ENCODE measurements around the gene TXNL4A. TPM values are rescaled to one million over a fixed set of nuclear protein-coding genes. Genes with fewer than 3 reads are reported as not detected.

Gene TXNL4A, protein sequence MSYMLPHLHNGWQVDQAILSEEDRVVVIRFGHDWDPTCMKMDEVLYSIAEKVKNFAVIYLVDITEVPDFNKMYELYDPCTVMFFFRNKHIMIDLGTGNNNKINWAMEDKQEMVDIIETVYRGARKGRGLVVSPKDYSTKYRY
- 85.2 and 92.6 TPM in 2 replicates for total RNA-seq (ENCODE audit: low replicate concordance)

DNA sequence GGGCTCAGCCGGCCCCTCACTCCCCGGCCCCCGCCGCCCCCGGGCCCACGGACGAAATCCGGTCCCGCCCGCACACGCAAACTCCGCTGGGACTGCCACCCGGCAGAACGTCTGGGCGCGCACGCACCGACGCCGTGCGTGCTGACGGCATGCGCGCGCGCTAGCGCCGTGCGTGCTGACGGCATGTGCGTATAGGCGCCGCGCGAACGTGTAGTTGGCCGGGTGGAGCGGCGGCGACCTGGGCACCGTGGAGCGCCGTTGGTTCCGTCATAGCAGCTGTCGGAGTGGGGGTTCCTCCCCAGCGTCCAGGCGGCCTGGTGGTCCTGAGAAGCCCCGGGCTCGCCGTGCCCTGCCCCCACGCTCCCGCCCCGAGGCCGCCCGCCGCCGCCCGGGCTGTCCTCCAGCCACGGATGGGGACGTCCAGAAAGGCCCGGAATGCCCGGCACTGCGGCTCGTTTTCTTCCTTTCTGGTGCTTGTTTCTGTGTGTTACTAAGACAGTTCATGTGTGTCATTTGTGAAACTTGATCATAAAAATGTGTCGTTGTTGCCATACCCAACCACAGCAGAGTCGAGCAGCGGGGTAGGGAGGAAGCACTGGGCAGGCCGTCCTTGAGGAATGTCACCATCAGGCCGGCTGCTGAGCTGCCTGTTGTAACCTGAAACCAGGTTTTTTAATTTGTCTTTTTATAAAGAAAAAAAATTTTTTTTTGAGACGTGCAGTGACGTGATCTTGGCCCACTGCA, at the start of gene TXNL4A:
Gene TXNL4A (minus strand): TSS at position 113 of the 744 bp plus-strand sequence. CDS start 171 bp downstream, outside the sequence.

DNA sequence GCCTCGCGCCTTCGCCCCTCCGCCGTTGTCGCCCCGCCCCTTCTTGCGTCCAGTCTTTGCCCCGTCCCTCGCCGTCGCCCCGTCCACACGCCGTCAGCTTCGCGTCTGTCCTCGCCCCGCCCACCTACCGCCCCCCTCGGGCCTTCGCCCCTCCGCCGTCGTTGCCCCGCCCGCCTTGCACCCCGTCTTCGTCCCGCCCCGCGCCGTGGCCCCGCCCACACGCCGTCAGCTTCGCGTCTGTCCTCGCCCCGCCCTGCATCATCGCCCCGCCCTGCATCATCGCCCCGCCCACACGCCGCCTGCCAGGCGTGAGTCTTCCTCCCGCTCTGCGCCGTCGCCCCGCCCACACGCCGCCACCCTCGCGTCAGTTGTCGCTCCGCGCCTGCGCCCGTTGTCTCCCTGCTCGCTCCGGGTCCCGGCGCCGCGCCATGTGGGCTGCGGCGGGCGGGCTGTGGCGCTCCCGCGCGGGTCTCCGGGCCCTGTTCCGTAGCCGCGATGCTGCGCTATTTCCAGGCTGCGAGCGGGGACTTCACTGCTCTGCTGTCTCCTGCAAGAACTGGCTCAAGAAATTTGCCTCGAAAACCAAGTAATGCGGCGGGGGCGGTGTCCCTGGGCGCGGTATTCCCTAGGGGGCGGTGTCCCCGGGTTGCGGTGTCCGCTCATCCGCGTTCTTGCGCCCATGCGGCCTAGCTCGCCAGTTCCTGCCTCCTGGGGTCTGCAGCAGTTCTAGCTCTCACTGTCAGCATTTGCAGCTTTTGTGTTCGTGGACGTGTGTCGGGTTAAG, 45.9 kb upstream of the TXNL4A start, which contains the start of gene RBFA:
Gene RBFA (plus strand): TSS at position 367 of the 784 bp plus-strand sequence. CDS start 62 bp downstream, at position 429.

DNA sequence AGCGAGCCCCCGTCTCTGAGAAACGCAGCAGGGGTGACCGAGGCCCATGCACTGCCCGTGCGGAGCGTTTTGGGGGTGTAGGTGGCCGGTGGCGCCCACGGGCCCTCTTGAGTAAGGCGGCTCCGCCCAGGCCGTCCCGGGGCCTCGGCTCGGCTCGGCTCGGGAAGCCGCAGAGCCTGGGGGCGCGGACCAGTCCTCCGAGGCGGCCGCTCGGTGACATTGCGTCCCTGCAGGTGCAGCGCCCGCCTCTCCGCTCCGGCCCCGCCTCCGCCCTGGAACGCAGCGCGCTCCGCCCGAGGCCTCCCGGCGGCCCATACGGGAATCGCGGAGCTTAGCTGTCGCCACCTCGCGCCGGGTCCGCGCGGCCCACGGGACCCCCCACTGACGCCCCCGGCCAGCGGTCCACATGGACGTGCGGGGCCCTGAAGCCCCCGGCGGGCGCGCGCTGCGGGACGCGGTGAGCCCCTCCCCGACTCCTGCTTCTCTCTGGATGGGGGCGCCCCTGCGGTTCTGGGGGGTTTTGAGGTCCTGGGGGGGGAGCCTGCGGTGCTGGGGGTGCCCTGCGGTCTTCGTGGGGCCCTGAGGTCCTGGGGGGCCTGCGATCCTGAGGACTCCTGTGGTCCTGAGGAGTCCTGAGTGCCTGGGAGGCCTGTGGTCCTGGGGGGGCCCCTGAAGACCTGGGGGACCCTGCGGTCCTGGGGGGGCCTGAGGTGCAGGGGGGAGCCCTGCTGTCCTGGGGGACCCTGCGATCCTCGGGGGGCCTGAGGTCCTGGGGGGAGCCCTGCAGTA, 23.8 kb downstream of the TXNL4A start, which contains the start of gene HSBP1L1:
Gene HSBP1L1 (plus strand): TSS at position 314 of the 789 bp plus-strand sequence. CDS start 93 bp downstream, at position 407.

DNA sequence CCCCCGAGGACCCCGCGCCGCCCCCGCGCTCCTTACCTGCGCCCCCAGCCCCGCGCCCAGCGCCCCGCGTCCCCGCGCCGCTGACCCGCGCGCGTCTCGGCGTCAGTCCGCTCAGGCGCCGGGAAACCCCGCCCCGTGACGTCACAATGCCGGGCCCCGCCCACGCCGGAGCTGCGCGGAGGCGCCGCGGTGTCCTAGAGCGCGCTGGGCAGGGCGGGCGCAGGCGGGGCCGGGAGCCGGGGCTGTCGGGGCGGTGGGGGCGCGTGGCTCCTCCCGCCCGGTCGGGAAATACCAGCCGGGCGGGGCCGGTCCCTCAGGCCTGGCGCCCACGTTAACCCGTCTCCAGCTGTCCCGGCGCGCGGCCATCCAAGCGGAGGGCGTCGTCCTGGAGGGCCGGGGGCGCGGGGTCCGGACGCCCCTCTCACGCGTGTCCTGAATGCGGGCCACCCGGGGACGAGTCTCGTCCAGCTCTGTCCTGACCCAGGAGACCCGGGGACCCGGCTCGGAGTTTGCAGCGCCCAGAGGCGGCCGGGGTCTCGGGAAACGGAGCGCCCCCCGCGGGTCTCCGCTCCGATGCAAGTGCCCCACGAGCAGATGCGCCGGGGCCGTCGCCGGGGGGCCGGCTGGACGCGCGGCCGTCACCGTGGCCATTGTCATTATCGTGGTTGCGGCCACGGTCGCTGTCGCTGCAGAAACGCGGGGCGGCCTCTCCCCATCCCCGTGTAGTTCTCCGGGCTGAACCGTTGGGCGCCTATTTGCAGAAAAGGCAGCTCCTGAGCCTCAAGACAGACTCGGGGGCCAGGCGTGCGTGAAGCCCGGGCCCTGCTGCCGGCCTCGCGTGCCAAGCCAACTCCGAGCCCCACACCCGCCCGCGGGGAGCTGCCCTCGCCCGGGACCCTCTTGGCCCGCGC, 36.6 kb downstream of the TXNL4A start, which contains the start of gene SLC66A2:
Gene SLC66A2 (minus strand): TSS at position 109 of the 911 bp plus-strand sequence. CDS start 727 bp downstream, outside the sequence.

Other genes with a start within 250 kb of the TXNL4A start
- 0.12 TPM in 1 of 2 replicates, not detected in the other for gene KCNG2, start 190.6 kb downstream of the TXNL4A start, total RNA-seq (ENCODE audit: low replicate concordance)
- 31.1 and 47.4 TPM in 2 replicates for gene SLC66A2, start 36.9 kb downstream of the TXNL4A start, total RNA-seq (ENCODE audit: low replicate concordance)
- 2.7 and 3.0 TPM in 2 replicates for gene HSBP1L1, start 23.9 kb downstream of the TXNL4A start, total RNA-seq (ENCODE audit: low replicate concordance)
- 24.8 and 26.8 TPM in 2 replicates for gene RBFA, start 45.9 kb upstream of the TXNL4A start, total RNA-seq (ENCODE audit: low replicate concordance)
- 4.8 and 10.6 TPM in 2 replicates for gene ADNP2, start 120.7 kb upstream of the TXNL4A start, total RNA-seq (ENCODE audit: low replicate concordance)

Data from smooth muscle cell of the coronary artery (primary cell).